GM21367 (cell line): Measurements from ENCODE around the gene SRPRB.

Experiments used
- ATAC-seq: cut with Tn5 transposase; IDR thresholded peaks from one replicate; pipeline ENCODE4 v1.9.1; 2021; ENCODE audit not compliant: unreplicated experiment

The SRPRB gene

DNA sequence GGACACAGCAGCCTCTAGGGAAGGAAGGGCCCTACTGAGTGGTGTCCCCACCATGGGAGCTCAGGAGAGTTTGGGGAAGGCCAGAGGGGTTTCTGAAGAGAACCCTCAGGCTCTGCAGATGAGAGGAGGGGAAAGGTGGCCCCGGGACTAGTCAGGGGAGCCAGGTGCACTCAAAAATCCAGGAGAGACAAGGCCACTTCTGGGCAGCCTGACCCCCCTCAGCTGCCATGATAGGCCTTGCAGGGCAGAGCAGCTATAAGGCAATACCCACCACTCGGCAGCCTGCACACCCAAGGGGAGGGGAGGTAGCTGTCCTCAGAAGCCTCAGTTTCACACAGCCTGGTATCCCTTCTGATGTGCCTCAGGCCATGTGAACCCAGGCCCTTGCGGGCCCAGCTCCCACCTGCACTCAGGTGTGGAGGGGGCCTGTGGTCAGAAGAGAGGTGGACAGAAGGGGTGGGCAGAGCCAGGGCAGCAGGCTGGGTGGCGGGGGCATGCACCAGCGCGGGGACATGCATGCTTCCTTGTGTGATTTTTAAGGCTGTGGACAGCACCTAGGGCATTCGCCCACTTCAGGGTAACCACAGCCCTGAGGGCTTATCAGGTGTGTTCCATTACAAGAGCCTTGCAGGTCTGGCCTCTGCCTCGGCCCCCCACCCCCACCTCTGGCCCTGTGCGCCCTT, 34.6 kb downstream of the SRPRB start:
- ATAC-seq, result no peak

- no peak for ATAC-seq
Measured at GRCh38 chr3:133840767-133841166, 35.2 kb downstream of the SRPRB start.

GRCh38 chr3:133841196-133841595, 35.6 kb downstream of the SRPRB start:
- no peak for ATAC-seq

- ATAC-seq, result no peak
Measured at GRCh38 chr3:133842158-133842557, 36.5 kb downstream of the SRPRB start.

DNA sequence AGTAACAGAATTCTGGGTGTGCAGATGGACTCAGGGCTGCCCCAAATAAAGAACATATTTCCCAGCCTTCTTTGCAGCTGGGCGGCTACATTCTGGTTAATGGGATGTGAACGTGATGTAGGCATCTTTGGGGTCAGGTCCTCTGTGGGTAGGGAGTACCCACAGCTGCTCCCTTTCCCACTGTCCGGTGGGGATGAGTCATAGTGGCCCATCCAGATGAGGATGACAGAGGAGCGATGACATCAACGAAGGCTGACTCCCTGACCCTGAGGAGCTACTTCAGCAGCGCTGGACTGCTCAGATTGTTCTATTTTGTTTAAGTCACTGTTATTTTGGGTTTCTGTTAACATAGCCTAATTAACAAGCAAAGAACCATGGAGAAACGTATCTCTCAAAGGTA, 38.0 kb downstream of the SRPRB start:
- ATAC-seq, result no peak

DNA sequence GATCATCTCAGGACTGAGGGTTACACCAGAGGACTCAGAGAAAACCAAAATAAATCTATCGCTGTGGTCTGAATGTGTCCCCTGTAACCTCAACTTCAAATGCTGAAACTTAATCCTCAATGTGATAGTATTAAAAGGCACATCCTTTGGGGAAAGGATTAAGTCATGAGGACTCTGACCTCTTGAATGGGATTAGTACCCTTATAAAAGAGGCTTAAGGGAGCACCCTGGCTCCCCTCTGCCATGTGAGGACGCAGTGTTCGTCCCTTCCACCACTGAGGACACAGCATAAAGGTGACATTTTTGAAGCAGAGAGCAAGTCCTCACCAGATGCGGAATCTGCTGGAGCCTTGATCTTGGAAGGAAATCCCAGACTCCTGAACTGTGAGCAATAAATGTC, 39.5 kb downstream of the SRPRB start:
- no peak for ATAC-seq

GRCh38 chr3:133849346-133849745, 43.7 kb downstream of the SRPRB start:
- no peak for ATAC-seq

- ATAC-seq, result no peak
Measured at GRCh38 chr3:133850034-133850433, 44.4 kb downstream of the SRPRB start.

GRCh38 chr3:133851266-133851906, 45.8 kb downstream of the SRPRB start:
- ATAC-seq, result peak; percentile 47

GRCh38 chr3:133851931-133852330, 46.3 kb downstream of the SRPRB start:
- no peak for ATAC-seq

- no peak for ATAC-seq
Measured at GRCh38 chr3:133853063-133853924, 47.7 kb downstream of the SRPRB start.

GRCh38 chr3:133853925-133854227, 48.3 kb downstream of the SRPRB start:
- ATAC-seq, result no peak

DNA sequence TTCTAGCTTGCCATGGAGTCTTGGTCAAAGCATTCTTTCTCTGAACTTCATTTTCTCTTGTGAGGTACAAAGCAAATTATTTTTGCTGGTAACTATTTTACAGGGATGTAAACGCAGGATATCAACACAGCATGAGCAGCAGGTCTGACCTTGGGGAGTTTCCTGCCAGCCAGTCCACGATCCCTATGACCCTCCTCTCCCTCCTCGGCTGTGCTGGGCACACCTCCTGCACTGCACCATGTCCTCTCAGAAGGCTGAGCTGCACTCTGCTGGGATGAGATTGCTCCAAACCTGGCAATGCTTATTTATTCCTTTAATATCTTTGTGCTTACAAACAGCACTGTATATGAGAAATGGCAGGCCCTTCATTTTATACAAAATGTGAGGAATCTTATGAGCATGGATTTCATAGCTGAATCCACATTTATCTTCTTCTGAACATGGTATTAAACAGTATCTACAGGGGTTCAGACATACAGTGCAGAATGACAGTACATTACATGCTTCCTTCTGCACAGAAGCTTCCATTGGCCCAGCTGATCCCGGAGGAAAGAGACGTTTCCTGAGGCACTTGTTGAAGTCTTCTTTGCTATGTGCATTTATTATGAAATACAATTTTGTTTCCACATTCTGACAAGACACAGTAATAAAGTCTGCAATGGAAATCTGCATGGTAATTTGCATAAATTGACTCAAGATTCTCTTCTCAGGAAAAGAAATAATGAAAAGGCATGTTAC, 48.8 kb downstream of the SRPRB start:
- ATAC-seq, result no peak

GRCh38 chr3:133855002-133855370, 49.4 kb downstream of the SRPRB start:
- ATAC-seq, result no peak

DNA sequence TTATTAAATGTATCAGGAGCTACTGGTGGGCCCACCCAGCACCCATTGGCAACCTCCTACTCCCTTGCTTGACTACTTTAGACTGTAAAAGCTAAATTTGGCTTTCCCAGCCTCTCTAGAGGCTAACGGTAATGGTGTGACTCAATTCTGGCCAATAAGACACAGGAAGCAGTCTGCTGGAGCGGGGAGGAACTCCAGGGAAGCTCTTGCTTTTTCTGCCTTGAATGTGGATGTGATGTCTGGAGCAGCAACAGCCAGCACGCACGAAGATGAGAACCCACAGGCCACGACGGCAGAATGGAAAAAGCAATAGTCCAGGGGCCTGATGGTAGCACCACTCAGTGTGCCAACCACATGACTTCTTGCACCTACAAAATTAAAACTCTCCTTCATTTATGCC, 50.2 kb downstream of the SRPRB start:
- no peak for ATAC-seq

DNA sequence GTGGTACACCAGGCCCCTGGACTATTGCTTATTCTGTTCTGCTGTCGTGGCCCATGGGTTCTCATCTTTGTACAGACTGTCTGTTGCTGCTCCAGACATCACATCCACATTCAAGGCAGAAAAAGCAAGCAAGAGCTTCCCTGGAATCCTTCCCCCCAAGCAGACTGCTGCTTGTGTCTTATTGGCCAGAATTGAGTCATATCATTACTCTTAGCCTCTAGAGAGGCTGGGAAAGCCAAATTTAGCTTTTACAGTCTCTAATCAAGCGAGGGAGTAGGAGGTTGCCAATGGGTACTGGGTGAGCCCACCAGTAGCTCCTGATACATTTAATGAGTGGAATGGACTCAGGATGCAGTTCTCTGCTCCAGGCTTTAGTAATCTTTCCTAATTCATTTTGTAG, 50.7 kb downstream of the SRPRB start:
- no peak for ATAC-seq

DNA sequence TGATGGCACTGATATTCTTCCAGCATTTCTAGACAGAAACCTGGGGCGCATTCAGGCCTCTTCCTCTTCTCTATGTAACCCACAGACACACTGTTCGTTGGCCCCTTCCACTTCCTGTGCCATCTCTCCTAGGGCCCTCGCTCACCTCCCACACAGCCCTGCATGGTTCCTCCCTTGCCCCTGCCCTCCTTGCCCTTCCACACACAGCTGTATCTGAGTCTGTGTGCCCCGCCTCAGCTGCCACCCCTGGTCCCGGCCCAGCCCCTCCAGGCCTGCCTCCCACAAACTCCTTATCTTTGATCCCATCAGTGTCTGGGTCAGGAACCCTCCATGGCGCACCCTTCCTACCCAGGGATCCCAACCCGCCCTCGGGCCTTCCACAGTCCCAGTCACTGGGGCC, 52.2 kb downstream of the SRPRB start:
- no peak for ATAC-seq

GRCh38 chr3:133859381-133860234, 54.0 kb downstream of the SRPRB start:
- no peak for ATAC-seq

GRCh38 chr3:133860519-133860918, 54.9 kb downstream of the SRPRB start:
- ATAC-seq, result no peak

GRCh38 chr3:133862161-133862560, 56.5 kb downstream of the SRPRB start:
- no peak for ATAC-seq

GRCh38 chr3:133863911-133864310, 58.3 kb downstream of the SRPRB start:
- no peak for ATAC-seq
